Liver (tissue), 9 donors: ENCODE measurements around the gene NAA50. TPM values are rescaled to one million over a fixed set of nuclear protein-coding genes. Genes with fewer than 3 reads are reported as not detected.

Source experiments
- DNase-seq: peaks from one replicate; pipeline ENCODE4 v3.0.0-alpha.2; 2017; ENCODE audit warnings: low spot score
- H3K27ac ChIP-seq, 2 donors: one replicate each; pipeline ENCODE4 v1.7.0; 2013; ENCODE audit warnings: inconsistent platforms in 2 of 2, low read length in 2 of 2, control low read depth in 1 of 2, low read depth in 1 of 2, mild to moderate bottlenecking in 1 of 2
- H3K27me3 ChIP-seq, 4 donors: one replicate each; pipeline versions ENCODE4 v1.6.1 to v1.7.0; 2013; ENCODE audit warnings: low read length in 3 of 4, inconsistent platforms in 1 of 4, mild to moderate bottlenecking in 1 of 4, moderate library complexity in 1 of 4; ENCODE audit not compliant: control insufficient read depth in 4 of 4, insufficient read depth in 4 of 4
- H3K36me3 ChIP-seq, 4 donors: one replicate each; pipeline versions ENCODE4 v1.6.1 to v1.7.0; 2013; ENCODE audit warnings: low read length in 3 of 4, mild to moderate bottlenecking in 3 of 4, low read depth in 1 of 4, moderate library complexity in 1 of 4; ENCODE audit not compliant: control insufficient read depth in 4 of 4, insufficient read depth in 3 of 4
- H3K4me1 ChIP-seq, 4 donors: one replicate each; pipeline versions ENCODE4 v1.6.1 to v1.7.0; 2013; ENCODE audit warnings: low read length in 3 of 4, mild to moderate bottlenecking in 3 of 4, moderate library complexity in 1 of 4; ENCODE audit not compliant: control insufficient read depth in 4 of 4, insufficient read depth in 4 of 4
- H3K4me3 ChIP-seq, 3 donors: one replicate each; pipeline versions ENCODE4 v1.6.1 to v1.7.0; 2013; ENCODE audit warnings: low read length in 3 of 3, control low read depth in 1 of 3, low read depth in 1 of 3, mild to moderate bottlenecking in 1 of 3
- H3K9ac ChIP-seq, 2 donors: one replicate each; pipeline ENCODE4 v1.7.0; 2013; ENCODE audit warnings: low read length in 2 of 2, mild to moderate bottlenecking in 2 of 2, moderate library complexity in 2 of 2, control low read depth in 1 of 2, low read depth in 1 of 2
- H3K9me3 ChIP-seq, 4 donors: one replicate each; pipeline versions ENCODE4 v1.6.1 to v1.7.0; 2013; ENCODE audit warnings: low read length in 3 of 4; ENCODE audit not compliant: control insufficient read depth in 4 of 4
- FOXA2 ChIP-seq: IDR thresholded peaks from 2 replicates; pipeline ENCODE4 v1.6.1; 2016; ENCODE audit warnings: antibody characterized with exemption
- GABPA ChIP-seq, 2 donors: IDR thresholded peaks in 1 of 2; conservative IDR thresholded peaks in 1 of 2; 2 replicates each; pipeline ENCODE4 v1.6.1; 2016; ENCODE audit warnings: antibody characterized with exemption in 2 of 2, mild to moderate bottlenecking in 1 of 2, moderate library complexity in 1 of 2
- HNF4A ChIP-seq, 2 donors: conservative IDR thresholded peaks; 2 replicates each; pipeline ENCODE4 v1.6.1; 2016; ENCODE audit warnings: antibody characterized with exemption in 2 of 2, mild to moderate bottlenecking in 2 of 2
- NR2F2 ChIP-seq: IDR thresholded peaks from 2 replicates; pipeline ENCODE4 v1.6.1; 2016; ENCODE audit warnings: antibody characterized with exemption
- RAD21 ChIP-seq, 2 donors: IDR thresholded peaks; 2 replicates each; pipeline ENCODE4 v1.6.1; 2016; ENCODE audit warnings: antibody characterized with exemption in 2 of 2, mild to moderate bottlenecking in 2 of 2
- RXRA ChIP-seq, 2 donors: IDR thresholded peaks; 2 replicates each; pipeline ENCODE4 v1.6.1; 2017 to 2018; ENCODE audit warnings: antibody characterized with exemption in 2 of 2, mild to moderate bottlenecking in 1 of 2
- SP1 ChIP-seq: IDR thresholded peaks from 2 replicates; pipeline ENCODE4 v1.6.1; 2018; ENCODE audit warnings: antibody characterized with exemption, mild to moderate bottlenecking
- TAF1 ChIP-seq: conservative IDR thresholded peaks from 2 replicates; pipeline ENCODE4 v1.6.1; 2016; ENCODE audit warnings: antibody characterized with exemption, mild to moderate bottlenecking
- YY1 ChIP-seq: IDR thresholded peaks from 2 replicates; pipeline ENCODE4 v1.6.1; 2016; ENCODE audit warnings: antibody characterized with exemption, mild to moderate bottlenecking
- WGBS: extraction: QIAGEN DNeasy Blood & Tissue Kit; methylation state at CpG from one replicate; pipeline ENCODE4 v1.1.7; 2013; 5-methylcytosine and 5-hydroxymethylcytosine counted together
- polyA plus RNA-seq, 2 donors: library from polyadenylated mRNA; stranded (reverse) in 1 of 2; unstranded in 1 of 2; fragments of 200-250 nt in 1 of 2; fragments of >200 nt in 1 of 2; fragmentation: Nextera tagmentation in 1 of 2; extraction: Ambion mirVana in 1 of 2; gene quantifications; one replicate each; pipeline versions ENCODE4 v1.2.1 to v1.2.3, GENCODE V29; 2013 to 2015
- total RNA-seq, 2 donors: library from RNA; depleted of rRNA; stranded (reverse); fragments of >200 nt; gene quantifications; one replicate each; pipeline ENCODE4 v1.2.3, GENCODE V29; 2014
- TF ChIP-seq, protein P1 (sequence below): IDR thresholded peaks from 2 replicates; pipeline ENCODE4 v1.6.1; 2016; ENCODE audit warnings: antibody characterized with exemption
- TF ChIP-seq, protein P2 (sequence below): IDR thresholded peaks from 2 replicates; pipeline ENCODE4 v1.6.1; 2016; ENCODE audit warnings: antibody characterized with exemption, mild to moderate bottlenecking
- TF ChIP-seq, protein P3 (sequence below): IDR thresholded peaks from 2 replicates; pipeline ENCODE4 v1.6.1; 2016; ENCODE audit warnings: antibody characterized with exemption
- TF ChIP-seq, protein P4 (sequence below): fragments of 150-350 bp; IDR thresholded peaks from 2 replicates; pipeline ENCODE4 v1.5.1; 2017; ENCODE audit warnings: improper control_type of control experiment, low read depth, low read length; ENCODE audit not compliant: missing input control
- donor health status: healthy.
- donor health status: healthy.
- donor health status: healthy.
- donor health status: healthy.
- donor health status: healthy.

NAA50 gene
- total and polyA plus RNA-seq, 4 donors: 37.3 to 162 (median 73.9) TPM

DNA sequence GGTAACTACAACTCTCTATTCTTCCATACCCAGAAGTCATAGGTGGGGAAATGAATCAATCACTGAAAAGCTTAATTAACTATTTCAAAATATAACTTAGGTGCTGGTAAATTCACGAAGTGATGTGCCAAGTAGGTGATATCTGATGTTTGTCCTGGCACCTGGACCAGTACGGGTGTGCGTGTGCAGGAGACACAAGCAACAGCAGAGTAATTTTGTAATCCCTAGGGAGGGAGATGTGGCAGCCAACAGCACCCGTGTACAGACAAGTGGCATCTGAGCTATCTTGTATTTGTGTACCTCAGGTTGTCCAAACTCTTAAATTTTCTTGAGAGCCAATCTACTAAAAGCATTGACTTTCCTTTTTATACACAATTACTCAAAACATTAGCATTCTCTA lies 72.5 kb downstream of the NAA50 start:
- H3K27me3 ChIP-seq: no peaks in the 10 kb centered on the region
- no peak for DNase-seq
- no peaks in the 10 kb centered on the region for H3K9me3 ChIP-seq
- peak overlapping the region in 1 of 2 donors; percentile 67 for H3K27ac ChIP-seq
- H3K4me3 ChIP-seq: no peak overlapping the region
- peak; percentile 31 for TF ChIP-seq FOXA2
- TF ChIP-seq HNF4A (conservative IDR thresholded peaks at IDR 0.05): peak; percentile 8 to 61
- peak in 1 of 2 donors; percentile 30 for TF ChIP-seq RAD21 (IDR thresholded peaks at IDR 0.05)
- peak; percentile 16 for TF ChIP-seq SP1
- peak; percentile 51 for TF ChIP-seq YY1
- TF ChIP-seq GABPA (IDR thresholded peaks at IDR 0.05 in 1 of 2, conservative IDR thresholded peaks at IDR 0.05 in 1 of 2): no peak
- TF ChIP-seq, protein P1, sequence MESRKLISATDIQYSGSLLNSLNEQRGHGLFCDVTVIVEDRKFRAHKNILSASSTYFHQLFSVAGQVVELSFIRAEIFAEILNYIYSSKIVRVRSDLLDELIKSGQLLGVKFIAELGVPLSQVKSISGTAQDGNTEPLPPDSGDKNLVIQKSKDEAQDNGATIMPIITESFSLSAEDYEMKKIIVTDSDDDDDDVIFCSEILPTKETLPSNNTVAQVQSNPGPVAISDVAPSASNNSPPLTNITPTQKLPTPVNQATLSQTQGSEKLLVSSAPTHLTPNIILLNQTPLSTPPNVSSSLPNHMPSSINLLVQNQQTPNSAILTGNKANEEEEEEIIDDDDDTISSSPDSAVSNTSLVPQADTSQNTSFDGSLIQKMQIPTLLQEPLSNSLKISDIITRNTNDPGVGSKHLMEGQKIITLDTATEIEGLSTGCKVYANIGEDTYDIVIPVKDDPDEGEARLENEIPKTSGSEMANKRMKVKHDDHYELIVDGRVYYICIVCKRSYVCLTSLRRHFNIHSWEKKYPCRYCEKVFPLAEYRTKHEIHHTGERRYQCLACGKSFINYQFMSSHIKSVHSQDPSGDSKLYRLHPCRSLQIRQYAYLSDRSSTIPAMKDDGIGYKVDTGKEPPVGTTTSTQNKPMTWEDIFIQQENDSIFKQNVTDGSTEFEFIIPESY: peak; percentile 46
- TF ChIP-seq TAF1: no peak
- TF ChIP-seq, protein P2, sequence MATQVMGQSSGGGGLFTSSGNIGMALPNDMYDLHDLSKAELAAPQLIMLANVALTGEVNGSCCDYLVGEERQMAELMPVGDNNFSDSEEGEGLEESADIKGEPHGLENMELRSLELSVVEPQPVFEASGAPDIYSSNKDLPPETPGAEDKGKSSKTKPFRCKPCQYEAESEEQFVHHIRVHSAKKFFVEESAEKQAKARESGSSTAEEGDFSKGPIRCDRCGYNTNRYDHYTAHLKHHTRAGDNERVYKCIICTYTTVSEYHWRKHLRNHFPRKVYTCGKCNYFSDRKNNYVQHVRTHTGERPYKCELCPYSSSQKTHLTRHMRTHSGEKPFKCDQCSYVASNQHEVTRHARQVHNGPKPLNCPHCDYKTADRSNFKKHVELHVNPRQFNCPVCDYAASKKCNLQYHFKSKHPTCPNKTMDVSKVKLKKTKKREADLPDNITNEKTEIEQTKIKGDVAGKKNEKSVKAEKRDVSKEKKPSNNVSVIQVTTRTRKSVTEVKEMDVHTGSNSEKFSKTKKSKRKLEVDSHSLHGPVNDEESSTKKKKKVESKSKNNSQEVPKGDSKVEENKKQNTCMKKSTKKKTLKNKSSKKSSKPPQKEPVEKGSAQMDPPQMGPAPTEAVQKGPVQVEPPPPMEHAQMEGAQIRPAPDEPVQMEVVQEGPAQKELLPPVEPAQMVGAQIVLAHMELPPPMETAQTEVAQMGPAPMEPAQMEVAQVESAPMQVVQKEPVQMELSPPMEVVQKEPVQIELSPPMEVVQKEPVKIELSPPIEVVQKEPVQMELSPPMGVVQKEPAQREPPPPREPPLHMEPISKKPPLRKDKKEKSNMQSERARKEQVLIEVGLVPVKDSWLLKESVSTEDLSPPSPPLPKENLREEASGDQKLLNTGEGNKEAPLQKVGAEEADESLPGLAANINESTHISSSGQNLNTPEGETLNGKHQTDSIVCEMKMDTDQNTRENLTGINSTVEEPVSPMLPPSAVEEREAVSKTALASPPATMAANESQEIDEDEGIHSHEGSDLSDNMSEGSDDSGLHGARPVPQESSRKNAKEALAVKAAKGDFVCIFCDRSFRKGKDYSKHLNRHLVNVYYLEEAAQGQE: peak; percentile 30
- TF ChIP-seq, protein P3, sequence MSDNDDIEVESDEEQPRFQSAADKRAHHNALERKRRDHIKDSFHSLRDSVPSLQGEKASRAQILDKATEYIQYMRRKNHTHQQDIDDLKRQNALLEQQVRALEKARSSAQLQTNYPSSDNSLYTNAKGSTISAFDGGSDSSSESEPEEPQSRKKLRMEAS: peak; percentile 25
- TF ChIP-seq RXRA (IDR thresholded peaks at IDR 0.05): peak in 1 of 2 donors; percentile 65
- H3K9ac ChIP-seq: no peak overlapping the region
- 29% methylated on average over 4 of the region's 4 CpGs for WGBS
- peaks cover 2 to 17% (median 10%) of the 10 kb centered on the region in 4 donors for H3K4me1 ChIP-seq
- peaks cover 0 to 9% (median 5%) of the 10 kb centered on the region in 4 donors for H3K36me3 ChIP-seq

DNA sequence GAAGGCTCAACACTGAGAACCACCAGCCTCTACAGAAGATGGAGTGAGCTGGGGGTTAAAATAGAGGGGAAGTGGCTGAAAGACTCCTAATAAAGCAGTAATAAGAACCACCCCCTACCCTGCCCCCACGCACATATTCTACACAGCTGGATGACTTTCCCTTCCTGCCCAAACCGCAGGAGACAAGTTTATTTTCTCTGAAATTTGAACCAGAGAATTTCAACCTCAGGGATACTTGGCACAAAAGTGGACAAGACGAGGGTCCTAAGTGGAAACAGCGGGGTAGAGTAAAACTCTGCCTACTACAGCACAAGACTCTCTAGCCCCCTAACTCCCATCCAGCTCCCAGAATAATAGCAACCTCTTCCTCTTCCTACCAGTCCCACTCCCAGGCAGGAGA lies 78.0 kb downstream of the NAA50 start:
- Histone ChIP-seq H3K9me3 (no peaks in the 10 kb centered on the region), H3K9ac (no peak overlapping the region), H3K27me3 (no peaks in the 10 kb centered on the region), H3K27ac (no peak overlapping the region), H3K36me3 (peaks cover 0 to 8% (median 4%) of the 10 kb centered on the region in 4 donors), H3K4me3 (no peak overlapping the region), H3K4me1 (peaks cover 0 to 18% (median 12%) of the 10 kb centered on the region in 4 donors)
- WGBS: 84% methylated on average over 4 of the region's 4 CpGs
- TF ChIP-seq SP1 (no peak), NR2F2 (no peak), RAD21 (IDR thresholded peaks at IDR 0.05) (no peak)
- TF ChIP-seq, protein P1: no peak
- TF ChIP-seq, protein P2: no peak
- TF ChIP-seq, protein P4, sequence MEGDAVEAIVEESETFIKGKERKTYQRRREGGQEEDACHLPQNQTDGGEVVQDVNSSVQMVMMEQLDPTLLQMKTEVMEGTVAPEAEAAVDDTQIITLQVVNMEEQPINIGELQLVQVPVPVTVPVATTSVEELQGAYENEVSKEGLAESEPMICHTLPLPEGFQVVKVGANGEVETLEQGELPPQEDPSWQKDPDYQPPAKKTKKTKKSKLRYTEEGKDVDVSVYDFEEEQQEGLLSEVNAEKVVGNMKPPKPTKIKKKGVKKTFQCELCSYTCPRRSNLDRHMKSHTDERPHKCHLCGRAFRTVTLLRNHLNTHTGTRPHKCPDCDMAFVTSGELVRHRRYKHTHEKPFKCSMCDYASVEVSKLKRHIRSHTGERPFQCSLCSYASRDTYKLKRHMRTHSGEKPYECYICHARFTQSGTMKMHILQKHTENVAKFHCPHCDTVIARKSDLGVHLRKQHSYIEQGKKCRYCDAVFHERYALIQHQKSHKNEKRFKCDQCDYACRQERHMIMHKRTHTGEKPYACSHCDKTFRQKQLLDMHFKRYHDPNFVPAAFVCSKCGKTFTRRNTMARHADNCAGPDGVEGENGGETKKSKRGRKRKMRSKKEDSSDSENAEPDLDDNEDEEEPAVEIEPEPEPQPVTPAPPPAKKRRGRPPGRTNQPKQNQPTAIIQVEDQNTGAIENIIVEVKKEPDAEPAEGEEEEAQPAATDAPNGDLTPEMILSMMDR: no peak
- no peak for DNase-seq
